Brain microvascular endothelial cell (primary cell): ENCODE measurements around the gene SPATA19.

Experiments used
- DNase-seq: peaks from one replicate; pipeline ENCODE4 v3.0.0-alpha.2; 2020
- H3K27ac ChIP-seq: fragments of 250-450 bp; sonication (Bioruptor Pico); 2 replicates; pipeline ENCODE4 v1.5.1; 2020; ENCODE audit warnings: mild to moderate bottlenecking, moderate library complexity
- H3K27me3 ChIP-seq: fragments of 250-450 bp; sonication (Bioruptor Pico); replicated peaks from 2 replicates; pipeline ENCODE4 v1.5.1; 2020; ENCODE audit warnings: mild to moderate bottlenecking
- H3K36me3 ChIP-seq: fragments of 250-450 bp; sonication (Bioruptor Pico); replicated peaks from 2 replicates; pipeline ENCODE4 v1.5.1; 2020; ENCODE audit warnings: mild to moderate bottlenecking
- H3K4me3 ChIP-seq: 2 replicates; pipeline ENCODE4 v1.5.1; 2011; ENCODE audit warnings: low read depth, mild to moderate bottlenecking, control low read depth, low read length, moderate library complexity
- CTCF ChIP-seq: IDR thresholded peaks from 2 replicates; pipeline ENCODE4 v1.5.1; 2011; ENCODE audit warnings: low read depth, mild to moderate bottlenecking, moderate library complexity, low read length, control low read depth, inconsistent platforms; ENCODE audit errors: missing control alignments
- in situ Hi-C: cut with HindIII; loops from 2 replicates; pipeline ENCODE4 v1.10.0; 2017; ENCODE audit warnings: low sequenced_read_pairs, low pct_ligation_motif_present

SPATA19 gene

GRCh38 chr11:133803026-133803425 lies 42.3 kb downstream of the SPATA19 start:
- H3K36me3 ChIP-seq, result no peaks in the 10 kb centered on the region
- no peak for DNase-seq
- H3K27me3 ChIP-seq, result no peaks in the 10 kb centered on the region
- H3K4me3 ChIP-seq, result no peak overlapping the region
- H3K27ac ChIP-seq, result no peak overlapping the region
- TF ChIP-seq CTCF, result no peak
- in situ Hi-C loops, result no loop called here

DNA sequence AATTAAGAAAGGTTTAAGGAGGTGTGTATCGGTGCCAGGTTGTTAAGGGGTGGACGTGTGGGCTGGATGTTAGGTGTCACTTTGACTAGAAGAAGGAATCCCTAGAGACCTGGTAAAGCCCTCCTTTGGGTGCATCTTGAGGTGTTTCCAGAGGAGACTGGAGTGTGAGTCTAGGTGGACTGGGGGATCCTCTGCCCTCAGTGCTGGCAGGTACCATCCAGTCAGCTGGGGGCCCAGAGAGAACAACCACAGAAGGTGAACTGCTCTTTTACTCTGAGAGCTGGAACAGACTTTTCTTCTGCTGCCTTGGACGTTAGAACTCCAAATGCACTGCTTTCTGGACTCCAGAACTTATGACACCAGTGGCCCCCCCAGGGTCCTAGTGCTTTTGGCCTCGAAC lies 44.0 kb downstream of the SPATA19 start:
- Histone ChIP-seq H3K4me3 (no peak overlapping the region), H3K27me3 (no peaks in the 10 kb centered on the region), H3K36me3 (no peaks in the 10 kb centered on the region), H3K27ac (no peak overlapping the region)
- no peak for DNase-seq
- in situ Hi-C loops, result no loop called here
- TF ChIP-seq CTCF, result no peak

DNA sequence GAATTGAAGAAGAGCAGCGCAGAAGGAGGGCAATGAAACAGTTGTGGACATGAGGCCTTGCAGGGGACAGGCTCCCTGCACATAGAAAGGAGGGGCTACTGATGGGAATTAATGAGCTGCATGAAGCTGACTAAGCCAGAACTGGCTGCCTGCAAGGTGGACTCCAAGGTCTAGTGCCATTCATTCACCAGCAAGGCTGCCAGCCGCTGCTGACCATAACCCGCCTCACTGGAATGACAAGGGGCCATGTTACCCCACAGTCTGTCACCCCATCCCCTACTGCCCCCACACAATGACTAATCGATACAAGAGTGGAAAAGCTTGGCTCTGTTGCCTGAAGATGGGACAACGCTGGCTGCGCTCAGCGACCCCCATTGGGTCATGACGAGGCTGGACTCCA lies 44.6 kb downstream of the SPATA19 start:
- no peak for TF ChIP-seq CTCF
- Histone ChIP-seq H3K4me3 (no peak overlapping the region), H3K36me3 (no peaks in the 10 kb centered on the region), H3K27me3 (no peaks in the 10 kb centered on the region), H3K27ac (no peak overlapping the region)
- in situ Hi-C loops, result no loop called here
- DNase-seq, result no peak

GRCh38 chr11:133797554-133797953 lies 47.8 kb downstream of the SPATA19 start:
- no peak for TF ChIP-seq CTCF
- in situ Hi-C loops, result no loop called here
- Histone ChIP-seq H3K36me3 (no peaks in the 10 kb centered on the region), H3K27ac (no peak overlapping the region), H3K4me3 (no peak overlapping the region), H3K27me3 (no peaks in the 10 kb centered on the region)
- DNase-seq, result no peak

- no peaks in the 10 kb centered on the region for H3K36me3 ChIP-seq
- DNase-seq, result no peak
- H3K27ac ChIP-seq, result no peak overlapping the region
- no peak for TF ChIP-seq CTCF
- H3K4me3 ChIP-seq, result no peak overlapping the region
- in situ Hi-C loops, result no loop called here
- H3K27me3 ChIP-seq, result no peaks in the 10 kb centered on the region
Observed at GRCh38 chr11:133796043-133796795, 49.1 kb downstream of the SPATA19 start.

DNA sequence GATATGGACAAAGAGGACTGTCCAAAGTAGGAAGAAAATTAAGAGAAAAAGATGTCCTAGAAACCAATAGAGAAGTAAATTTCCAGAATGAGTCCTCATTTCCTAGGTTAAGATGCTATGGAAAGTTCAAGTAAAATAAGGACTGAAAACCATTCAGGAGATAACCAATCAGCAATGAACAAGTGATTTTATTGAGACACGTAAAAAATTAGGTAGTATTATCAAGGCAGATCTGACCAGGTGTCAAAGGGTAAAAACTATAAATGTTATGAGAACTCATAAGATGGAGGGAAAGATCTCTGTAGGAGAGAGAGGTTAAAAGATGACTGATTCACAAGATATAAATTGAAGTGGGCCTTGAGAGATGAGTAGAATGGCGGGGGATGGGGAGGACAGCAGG lies 50.2 kb downstream of the SPATA19 start:
- no peak overlapping the region for H3K4me3 ChIP-seq
- in situ Hi-C loops, result no loop called here
- DNase-seq, result no peak
- H3K36me3 ChIP-seq, result no peaks in the 10 kb centered on the region
- H3K27me3 ChIP-seq, result no peaks in the 10 kb centered on the region
- no peak for TF ChIP-seq CTCF
- H3K27ac ChIP-seq, result no peak overlapping the region
